GM23248 (cell line): ENCODE measurements around the gene MAST3.

ENCODE experiments used
- EZH2 ChIP-seq: fragments of 200-600 bp; sonication (generic); IDR thresholded peaks from 2 replicates; pipeline ENCODE4 v1.6.1; 2018; ENCODE audit warnings: antibody characterized with exemption, mild to moderate bottlenecking; ENCODE audit not compliant: insufficient read depth, poor library complexity, severe bottlenecking
- EZH2phosphoT487 ChIP-seq: fragments of 200-600 bp; sonication (generic); IDR thresholded peaks from 2 replicates; pipeline ENCODE4 v1.6.1; 2018; ENCODE audit warnings: antibody characterized with exemption, moderate library complexity, mild to moderate bottlenecking, low read depth; ENCODE audit not compliant: insufficient read depth

- TF ChIP-seq EZH2 (no peak), EZH2phosphoT487 (no peak)
These were observed 3.7 kb downstream of the MAST3 start for GRCh38 chr19:18101268-18101667.
